22Rv1 (cell line): Measurements from ENCODE around the gene KCNG4.

Experiments used
- H3K27ac ChIP-seq: fragments of 450-650 bp; 2 replicates; pipeline ENCODE4 v1.5.1; 2017
- CTCF ChIP-seq: fragments of 450-650 bp; IDR thresholded peaks from 2 replicates; pipeline ENCODE4 v1.5.1; 2017; ENCODE audit warnings: mild to moderate bottlenecking
- ZFX ChIP-seq: fragments of 450-650 bp; IDR thresholded peaks from 2 replicates; pipeline ENCODE4 v1.6.1; 2017; ENCODE audit warnings: antibody characterized with exemption, borderline replicate concordance

The KCNG4 gene

DNA sequence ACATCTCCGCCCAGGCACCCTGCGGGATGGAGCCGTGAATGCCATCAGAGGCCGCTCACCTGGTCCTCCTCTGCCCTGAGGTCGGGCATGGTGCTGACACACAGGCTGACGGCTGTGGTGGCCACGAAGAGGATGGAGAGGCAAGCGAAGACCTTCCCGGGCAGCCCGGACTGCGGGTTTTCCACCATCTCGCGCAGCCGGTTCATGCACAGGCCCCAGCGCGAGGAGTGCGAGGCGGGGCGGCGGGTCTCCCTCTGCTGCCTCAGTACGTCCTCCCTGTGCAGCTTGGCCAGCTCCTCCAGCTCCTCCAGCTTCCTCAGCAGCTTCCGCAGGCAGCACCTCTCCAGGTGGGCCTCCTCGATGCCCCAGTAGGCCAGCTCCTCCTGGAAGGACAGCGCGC, 3.1 kb downstream of the KCNG4 start:
- TF ChIP-seq CTCF = no peak
- H3K27ac ChIP-seq = no peak overlapping the region

DNA sequence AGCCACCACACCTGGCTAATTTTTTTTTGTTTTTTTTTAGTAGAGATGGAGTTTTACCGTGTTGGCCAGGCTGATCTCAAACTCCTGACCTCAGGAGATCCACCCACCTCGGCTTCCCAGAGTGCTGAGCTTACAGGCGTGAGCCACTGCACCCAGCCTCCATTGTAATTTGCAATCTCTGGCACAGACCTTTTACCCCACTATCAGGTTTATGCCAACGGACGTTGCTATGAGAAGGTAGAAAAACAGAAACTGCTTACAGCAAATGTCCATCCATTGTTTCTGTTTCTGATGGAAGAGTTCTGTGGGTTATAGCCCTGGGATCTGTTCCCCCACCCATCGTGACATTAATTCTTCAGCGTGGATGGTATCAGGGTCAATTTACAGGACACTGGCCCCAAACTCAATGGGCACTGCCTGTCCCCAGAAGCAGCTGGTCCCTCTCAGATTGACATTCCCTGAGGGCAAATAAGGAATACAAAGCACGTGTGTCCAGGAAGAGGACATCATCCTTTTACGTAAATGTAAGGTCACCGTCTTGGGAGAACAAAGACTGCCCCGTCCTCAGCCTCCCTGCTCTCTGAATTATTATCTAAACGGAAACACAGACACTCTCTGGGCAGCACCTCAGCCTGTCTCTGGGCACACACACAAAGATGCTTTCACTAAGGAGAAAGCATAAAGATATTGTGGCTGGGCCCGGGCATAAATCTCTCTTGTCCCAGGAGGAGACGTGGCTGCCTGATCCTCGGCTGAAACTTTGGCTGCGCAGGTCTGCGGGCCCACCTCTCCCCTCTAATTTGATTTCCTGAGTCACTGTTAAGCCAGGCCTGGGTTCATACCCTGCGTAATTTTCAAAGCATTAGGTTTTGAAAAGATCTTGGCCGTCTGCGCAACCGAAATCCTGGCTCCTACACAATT, 5.2 kb downstream of the KCNG4 start:
- TF ChIP-seq ZFX = no peak
- no peak for TF ChIP-seq CTCF
- no peak overlapping the region for H3K27ac ChIP-seq

GRCh38 chr16:84233748-84234147, 6.1 kb downstream of the KCNG4 start:
- TF ChIP-seq ZFX = no peak
- no peak for TF ChIP-seq CTCF
- no peak overlapping the region for H3K27ac ChIP-seq

- no peak overlapping the region for H3K27ac ChIP-seq
- no peak for TF ChIP-seq ZFX
- TF ChIP-seq CTCF = no peak
Observed at GRCh38 chr16:84232969-84233368, 6.8 kb downstream of the KCNG4 start.

GRCh38 chr16:84232060-84232459, 7.8 kb downstream of the KCNG4 start:
- no peak for TF ChIP-seq ZFX
- TF ChIP-seq CTCF = no peak

DNA sequence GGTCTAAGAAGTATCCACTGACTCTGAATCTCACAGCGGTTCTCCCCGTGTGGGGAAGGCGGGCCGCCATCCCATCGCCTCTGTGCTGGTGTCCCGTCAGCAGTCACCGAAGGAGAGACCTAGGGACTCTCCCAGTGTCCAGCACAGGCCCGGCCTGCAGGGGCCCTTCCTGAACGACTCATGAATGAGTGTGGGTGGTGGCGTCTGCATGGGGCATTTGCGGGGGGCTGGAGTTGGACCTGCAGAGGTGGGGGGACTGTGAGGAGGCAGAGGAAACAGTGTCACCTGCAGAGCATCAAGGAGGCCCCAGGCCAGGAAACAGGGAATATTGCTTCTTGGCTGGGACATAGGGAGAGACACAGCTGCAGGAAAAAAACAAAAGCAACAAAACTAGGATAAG, 10.3 kb downstream of the KCNG4 start:
- no peak for TF ChIP-seq ZFX
- no peak for TF ChIP-seq CTCF
- H3K27ac ChIP-seq = no peak overlapping the region

More at GRCh38 chr16:84232060-84232459, 7.8 kb downstream of the KCNG4 start:
- no peak overlapping the region for H3K27ac ChIP-seq

DNA sequence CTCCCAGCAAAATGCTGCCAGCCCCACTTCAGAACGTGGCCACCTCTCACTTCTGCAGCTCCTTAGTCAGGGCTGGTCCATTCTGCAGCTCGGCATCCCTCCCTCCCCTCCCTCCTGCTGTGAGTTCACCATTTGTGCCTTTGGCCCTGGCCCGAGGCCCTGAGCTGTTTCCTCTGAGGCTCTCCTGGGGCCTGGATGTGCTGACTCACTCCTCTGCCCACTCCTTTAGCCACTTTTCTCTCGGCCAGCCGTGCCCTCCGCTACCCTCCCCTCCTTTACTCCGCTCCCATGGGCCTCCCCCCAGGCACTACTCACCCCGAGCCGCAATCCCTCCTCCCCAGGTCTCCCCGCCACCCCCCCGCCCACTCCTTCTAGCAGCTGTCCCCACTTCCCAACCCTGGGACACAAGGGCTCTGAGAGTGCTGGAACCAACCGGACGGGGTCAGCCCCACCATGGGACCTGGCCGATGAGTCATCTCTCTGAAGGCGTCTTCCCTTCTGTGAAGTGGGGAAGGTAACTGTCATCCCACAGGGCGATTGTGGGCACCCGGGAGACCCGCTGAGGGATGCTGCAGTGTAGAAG, 11.5 kb downstream of the KCNG4 start:
- TF ChIP-seq ZFX = no peak
- no peak for TF ChIP-seq CTCF
- H3K27ac ChIP-seq = no peak overlapping the region
